Measurements from ENCODE around the gene HSD17B1. TPM values are rescaled to one million over a fixed set of nuclear protein-coding genes. Genes with fewer than 3 reads are reported as not detected.

The HSD17B1 gene
- total and polyA plus RNA-seq, 2 of the 13 experiments (the other 11 are each of a cell fraction or from before 2014, with no cell fraction given), result 0.54 to 0.93 TPM

DNA sequence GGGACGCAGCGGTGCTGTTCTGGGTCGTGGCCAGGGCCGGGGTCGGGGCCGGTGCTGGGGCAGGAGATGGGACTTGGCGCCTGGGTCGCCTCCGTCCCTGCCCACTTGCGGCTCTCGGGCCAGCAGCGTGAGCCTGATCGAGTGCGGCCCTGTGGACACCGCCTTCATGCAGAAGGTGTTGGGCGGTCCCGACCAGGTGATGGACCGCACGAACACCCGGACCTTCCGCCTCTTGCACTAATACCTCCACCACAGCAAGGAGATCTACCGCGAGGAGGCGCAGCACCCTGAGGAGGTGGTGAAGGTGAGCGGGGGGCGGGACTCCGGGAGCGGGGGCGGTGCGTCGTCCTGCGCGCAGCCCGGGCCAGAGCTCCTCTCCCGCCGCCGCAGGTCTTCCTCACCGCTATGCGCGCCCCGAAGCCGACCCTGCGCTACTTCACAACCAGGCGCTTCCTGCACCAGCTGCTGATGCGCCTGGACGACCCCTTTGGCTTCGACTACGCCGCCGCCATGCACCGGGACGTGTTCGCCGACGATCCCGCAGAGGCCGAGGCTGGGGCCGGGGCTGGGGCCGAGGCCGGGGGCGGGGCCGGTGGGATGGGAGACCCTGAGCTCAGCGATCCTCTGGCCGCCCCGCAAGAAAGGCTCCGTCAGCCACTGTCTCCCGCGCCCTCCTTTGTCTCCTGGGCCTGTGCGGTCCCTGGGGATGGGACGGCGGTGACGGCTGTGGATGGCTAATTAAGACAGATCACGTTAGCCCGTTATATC is 4.5 kb upstream of the HSD17B1 start (continued):
- TF ChIP-seq, protein P1, sequence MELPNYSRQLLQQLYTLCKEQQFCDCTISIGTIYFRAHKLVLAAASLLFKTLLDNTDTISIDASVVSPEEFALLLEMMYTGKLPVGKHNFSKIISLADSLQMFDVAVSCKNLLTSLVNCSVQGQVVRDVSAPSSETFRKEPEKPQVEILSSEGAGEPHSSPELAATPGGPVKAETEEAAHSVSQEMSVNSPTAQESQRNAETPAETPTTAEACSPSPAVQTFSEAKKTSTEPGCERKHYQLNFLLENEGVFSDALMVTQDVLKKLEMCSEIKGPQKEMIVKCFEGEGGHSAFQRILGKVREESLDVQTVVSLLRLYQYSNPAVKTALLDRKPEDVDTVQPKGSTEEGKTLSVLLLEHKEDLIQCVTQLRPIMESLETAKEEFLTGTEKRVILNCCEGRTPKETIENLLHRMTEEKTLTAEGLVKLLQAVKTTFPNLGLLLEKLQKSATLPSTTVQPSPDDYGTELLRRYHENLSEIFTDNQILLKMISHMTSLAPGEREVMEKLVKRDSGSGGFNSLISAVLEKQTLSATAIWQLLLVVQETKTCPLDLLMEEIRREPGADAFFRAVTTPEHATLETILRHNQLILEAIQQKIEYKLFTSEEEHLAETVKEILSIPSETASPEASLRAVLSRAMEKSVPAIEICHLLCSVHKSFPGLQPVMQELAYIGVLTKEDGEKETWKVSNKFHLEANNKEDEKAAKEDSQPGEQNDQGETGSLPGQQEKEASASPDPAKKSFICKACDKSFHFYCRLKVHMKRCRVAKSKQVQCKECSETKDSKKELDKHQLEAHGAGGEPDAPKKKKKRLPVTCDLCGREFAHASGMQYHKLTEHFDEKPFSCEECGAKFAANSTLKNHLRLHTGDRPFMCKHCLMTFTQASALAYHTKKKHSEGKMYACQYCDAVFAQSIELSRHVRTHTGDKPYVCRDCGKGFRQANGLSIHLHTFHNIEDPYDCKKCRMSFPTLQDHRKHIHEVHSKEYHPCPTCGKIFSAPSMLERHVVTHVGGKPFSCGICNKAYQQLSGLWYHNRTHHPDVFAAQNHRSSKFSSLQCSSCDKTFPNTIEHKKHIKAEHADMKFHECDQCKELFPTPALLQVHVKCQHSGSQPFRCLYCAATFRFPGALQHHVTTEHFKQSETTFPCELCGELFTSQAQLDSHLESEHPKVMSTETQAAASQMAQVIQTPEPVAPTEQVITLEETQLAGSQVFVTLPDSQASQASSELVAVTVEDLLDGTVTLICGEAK (IDR thresholded peaks at IDR 0.05), result no peak
- TF ChIP-seq, protein P1 (CRISPR knock-in tag; IDR thresholded peaks at IDR 0.05), result no peak
- TF ChIP-seq, protein P2, sequence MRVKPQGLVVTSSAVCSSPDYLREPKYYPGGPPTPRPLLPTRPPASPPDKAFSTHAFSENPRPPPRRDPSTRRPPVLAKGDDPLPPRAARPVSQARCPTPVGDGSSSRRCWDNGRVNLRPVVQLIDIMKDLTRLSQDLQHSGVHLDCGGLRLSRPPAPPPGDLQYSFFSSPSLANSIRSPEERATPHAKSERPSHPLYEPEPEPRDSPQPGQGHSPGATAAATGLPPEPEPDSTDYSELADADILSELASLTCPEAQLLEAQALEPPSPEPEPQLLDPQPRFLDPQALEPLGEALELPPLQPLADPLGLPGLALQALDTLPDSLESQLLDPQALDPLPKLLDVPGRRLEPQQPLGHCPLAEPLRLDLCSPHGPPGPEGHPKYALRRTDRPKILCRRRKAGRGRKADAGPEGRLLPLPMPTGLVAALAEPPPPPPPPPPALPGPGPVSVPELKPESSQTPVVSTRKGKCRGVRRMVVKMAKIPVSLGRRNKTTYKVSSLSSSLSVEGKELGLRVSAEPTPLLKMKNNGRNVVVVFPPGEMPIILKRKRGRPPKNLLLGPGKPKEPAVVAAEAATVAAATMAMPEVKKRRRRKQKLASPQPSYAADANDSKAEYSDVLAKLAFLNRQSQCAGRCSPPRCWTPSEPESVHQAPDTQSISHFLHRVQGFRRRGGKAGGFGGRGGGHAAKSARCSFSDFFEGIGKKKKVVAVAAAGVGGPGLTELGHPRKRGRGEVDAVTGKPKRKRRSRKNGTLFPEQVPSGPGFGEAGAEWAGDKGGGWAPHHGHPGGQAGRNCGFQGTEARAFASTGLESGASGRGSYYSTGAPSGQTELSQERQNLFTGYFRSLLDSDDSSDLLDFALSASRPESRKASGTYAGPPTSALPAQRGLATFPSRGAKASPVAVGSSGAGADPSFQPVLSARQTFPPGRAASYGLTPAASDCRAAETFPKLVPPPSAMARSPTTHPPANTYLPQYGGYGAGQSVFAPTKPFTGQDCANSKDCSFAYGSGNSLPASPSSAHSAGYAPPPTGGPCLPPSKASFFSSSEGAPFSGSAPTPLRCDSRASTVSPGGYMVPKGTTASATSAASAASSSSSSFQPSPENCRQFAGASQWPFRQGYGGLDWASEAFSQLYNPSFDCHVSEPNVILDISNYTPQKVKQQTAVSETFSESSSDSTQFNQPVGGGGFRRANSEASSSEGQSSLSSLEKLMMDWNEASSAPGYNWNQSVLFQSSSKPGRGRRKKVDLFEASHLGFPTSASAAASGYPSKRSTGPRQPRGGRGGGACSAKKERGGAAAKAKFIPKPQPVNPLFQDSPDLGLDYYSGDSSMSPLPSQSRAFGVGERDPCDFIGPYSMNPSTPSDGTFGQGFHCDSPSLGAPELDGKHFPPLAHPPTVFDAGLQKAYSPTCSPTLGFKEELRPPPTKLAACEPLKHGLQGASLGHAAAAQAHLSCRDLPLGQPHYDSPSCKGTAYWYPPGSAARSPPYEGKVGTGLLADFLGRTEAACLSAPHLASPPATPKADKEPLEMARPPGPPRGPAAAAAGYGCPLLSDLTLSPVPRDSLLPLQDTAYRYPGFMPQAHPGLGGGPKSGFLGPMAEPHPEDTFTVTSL (CRISPR knock-in tag; IDR thresholded peaks at IDR 0.05; ENCODE audit: borderline replicate concordance), result no peak
- TF ChIP-seq, protein P3, sequence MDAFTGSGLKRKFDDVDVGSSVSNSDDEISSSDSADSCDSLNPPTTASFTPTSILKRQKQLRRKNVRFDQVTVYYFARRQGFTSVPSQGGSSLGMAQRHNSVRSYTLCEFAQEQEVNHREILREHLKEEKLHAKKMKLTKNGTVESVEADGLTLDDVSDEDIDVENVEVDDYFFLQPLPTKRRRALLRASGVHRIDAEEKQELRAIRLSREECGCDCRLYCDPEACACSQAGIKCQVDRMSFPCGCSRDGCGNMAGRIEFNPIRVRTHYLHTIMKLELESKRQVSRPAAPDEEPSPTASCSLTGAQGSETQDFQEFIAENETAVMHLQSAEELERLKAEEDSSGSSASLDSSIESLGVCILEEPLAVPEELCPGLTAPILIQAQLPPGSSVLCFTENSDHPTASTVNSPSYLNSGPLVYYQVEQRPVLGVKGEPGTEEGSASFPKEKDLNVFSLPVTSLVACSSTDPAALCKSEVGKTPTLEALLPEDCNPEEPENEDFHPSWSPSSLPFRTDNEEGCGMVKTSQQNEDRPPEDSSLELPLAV (CRISPR knock-in tag; conservative IDR thresholded peaks at IDR 0.05; ENCODE audit: low read depth), result no peak
- TF ChIP-seq ZNF12 (CRISPR knock-in tag; IDR thresholded peaks at IDR 0.05) (no peak), RNF2 (conservative IDR thresholded peaks at IDR 0.05; ENCODE audit: low read depth) (no peak), ZBTB8A (CRISPR knock-in tag; IDR thresholded peaks at IDR 0.05; ENCODE audit: borderline replicate concordance, low read depth) (no peak), ZSCAN31 (CRISPR knock-in tag; IDR thresholded peaks at IDR 0.05; ENCODE audit: low read depth) (no peak), ZNF790 (CRISPR knock-in tag; IDR thresholded peaks at IDR 0.05; ENCODE audit: borderline replicate concordance) (no peak)
- TF ChIP-seq, protein P4, sequence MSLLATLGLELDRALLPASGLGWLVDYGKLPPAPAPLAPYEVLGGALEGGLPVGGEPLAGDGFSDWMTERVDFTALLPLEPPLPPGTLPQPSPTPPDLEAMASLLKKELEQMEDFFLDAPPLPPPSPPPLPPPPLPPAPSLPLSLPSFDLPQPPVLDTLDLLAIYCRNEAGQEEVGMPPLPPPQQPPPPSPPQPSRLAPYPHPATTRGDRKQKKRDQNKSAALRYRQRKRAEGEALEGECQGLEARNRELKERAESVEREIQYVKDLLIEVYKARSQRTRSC (CRISPR knock-in tag; IDR thresholded peaks at IDR 0.05; ENCODE audit: low read depth), result no peak
- TF ChIP-seq, protein P5, sequence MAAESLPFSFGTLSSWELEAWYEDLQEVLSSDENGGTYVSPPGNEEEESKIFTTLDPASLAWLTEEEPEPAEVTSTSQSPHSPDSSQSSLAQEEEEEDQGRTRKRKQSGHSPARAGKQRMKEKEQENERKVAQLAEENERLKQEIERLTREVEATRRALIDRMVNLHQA (CRISPR knock-in tag; IDR thresholded peaks at IDR 0.05), result no peak
